Effector CD8-positive, alpha-beta T cell (primary cell): ENCODE measurements around the gene TMEM245.
"Not testable (repeated sequence)": the region's sequence is repeated elsewhere in the genome, so short reads cannot be mapped to it uniquely, and the experiment has no call there.

Experiments
- DNase-seq: peaks from one replicate; lab custom pipeline; 2025; lab: John Stamatoyannopoulos, UW

TMEM245 gene

DNA sequence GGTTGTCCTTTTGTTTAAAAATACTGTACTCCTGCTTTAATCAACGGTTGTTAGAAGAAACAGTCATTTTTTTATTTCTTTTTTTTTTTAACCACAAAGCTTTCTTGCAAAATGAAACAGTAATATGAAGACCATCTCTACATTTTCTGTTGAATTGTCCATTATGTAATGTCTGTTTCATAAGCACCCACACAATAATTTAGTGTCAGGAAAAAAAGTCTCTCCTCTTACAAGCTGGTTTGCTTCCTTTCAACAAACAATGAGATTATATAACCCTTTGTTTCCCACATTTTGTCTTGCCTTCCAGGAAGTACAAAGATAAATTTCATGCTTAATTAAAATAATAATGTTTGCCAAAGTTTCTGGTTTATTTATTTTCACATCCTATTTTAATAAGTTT lies 123.1 kb downstream of the TMEM245 start:
- no peak for DNase-seq

GRCh38 chr9:108994695-108995094 lies 125.1 kb downstream of the TMEM245 start:
- DNase-seq = no peak

DNA sequence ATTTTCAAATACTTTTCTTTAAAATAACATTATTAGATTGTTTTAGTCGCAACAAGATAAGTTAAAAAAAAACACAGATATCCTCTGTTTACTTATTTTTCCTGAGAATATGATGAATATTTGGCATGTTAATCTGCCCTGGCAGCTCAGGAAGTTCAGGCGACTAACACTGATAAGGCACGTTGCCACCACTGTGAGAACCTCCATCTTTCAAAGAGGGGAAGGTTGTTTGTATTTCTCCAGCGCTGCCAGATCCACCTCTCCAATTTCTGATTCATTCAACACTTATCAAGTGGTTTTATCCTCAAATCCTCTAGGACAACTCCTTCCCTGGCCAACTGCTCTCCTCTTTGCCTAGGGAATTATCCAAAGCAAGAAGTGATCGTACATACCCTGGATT lies 128.3 kb downstream of the TMEM245 start:
- DNase-seq = no peak

DNA sequence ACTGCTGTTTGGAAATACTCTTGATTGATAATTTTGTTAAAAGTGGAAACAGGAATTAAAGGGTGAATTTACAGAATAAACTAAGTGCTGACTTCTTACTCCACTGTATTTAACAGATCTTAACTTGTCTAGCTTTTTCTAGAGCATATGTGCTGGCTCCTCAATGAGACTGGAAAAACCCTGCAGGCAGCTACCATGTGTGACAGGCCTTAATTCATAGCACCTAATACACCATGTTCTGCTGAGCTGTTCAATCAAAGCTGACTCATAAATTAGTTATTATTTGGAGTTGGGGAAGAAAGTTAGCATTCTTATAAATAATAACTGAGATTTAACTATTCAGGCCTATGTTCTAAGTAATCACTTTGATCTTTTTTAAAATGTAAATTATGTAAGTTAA lies 135.9 kb downstream of the TMEM245 start:
- no peak for DNase-seq

DNA sequence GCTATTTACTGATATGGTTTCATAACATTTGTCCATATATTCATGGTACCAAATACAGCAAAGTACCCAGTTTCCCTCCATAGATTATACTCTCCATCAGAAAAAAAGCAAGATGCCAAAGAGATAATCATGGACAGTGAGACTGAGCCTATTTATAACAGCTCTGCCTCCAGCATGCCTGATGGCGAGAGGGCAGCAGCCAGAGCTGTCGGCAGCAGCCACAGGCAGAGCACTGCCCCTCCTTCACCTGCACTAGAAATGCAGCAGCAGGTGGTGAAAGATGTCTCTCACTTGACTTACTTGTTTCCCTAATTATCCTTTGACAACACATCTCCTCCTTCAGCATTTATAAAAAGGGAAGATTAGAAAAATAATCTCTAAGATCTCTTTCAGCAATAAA lies 138.9 kb downstream of the TMEM245 start:
- no peak for DNase-seq

DNA sequence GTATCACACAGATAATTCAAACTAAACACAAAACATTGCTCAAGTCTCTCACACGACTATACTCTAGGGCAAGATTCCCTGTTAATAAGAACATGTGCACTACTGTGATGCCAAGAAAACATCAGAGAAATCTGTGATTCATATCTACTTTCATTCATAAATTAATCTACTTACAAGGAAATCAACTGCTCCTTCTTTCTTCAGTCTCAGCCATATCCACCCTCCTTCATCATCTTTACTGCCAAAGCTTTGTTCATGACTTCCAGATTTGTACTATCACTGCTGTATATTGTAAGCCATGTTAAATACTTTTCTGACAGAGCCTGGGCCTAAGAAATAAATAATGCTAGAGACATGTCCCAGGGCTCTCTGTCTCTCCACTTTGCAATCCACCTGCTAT lies 141.5 kb downstream of the TMEM245 start:
- no peak for DNase-seq

DNA sequence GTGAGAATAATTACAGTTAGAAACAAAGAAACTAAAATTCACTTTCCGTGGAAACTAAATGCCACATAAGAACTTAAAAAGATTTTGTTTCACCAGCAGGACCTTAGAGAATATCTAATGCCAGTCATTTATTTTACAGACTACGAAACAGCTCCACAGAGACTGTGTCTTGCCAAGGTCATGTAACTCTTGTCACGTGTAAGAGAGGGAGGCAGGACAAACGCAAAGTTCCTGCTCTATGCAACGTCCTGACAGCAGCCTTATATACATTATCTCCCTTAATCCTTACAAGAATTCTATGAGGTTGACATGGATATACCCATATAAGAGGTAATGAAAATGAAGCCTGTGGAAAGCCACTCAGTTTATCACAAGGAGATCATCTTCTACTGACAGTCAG lies 145.9 kb downstream of the TMEM245 start:
- DNase-seq = no peak

- DNase-seq = no peak
These were observed 147.0 kb downstream of the TMEM245 start for GRCh38 chr9:108972626-108973209.

DNA sequence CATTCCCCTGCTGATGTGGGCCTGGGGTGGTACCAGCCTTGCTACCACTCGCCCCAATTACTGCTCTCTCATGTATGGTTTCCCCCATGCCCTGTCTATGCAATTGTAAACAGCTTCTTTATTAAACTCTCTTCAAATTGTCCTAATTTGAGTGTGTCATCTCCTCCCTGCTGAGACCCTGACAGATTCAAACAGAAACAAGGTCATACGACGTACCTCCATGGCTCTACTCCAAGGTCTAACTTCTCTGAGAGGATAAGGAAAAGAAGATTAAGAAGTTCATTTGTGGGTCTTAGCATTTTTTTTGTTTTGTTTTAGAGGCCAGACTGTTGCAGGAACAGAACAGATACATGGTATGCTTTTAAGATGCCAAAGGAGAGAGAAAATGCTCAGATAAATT lies 147.6 kb downstream of the TMEM245 start:
- no peak for DNase-seq

GRCh38 chr9:108971392-108971791 lies 148.4 kb downstream of the TMEM245 start:
- not testable (repeated sequence) for DNase-seq

DNA sequence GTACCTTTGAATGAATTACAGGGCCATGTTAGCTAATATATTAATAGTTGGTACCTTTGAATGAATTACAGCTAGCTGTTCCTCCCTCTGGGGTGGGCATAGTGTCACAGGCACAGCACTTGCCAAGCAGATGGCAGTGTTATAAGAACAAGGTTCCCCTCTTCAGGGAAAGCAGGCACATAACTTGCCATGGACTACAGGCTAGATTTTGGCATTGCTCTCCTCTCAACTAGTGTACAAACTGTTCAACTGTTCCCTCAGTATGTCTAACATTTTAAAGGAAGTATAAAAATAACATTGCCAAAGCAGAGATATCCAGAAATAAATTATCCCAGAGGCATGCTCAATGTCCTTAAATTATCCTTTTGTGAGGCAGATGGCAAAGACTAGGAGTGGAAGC lies 151.8 kb downstream of the TMEM245 start:
- no peak for DNase-seq
